Fibroblast of upper back skin (primary cell): ENCODE results near the gene ASH1L.
"Not testable (repeated sequence)": the region's sequence is repeated elsewhere in the genome, so short reads cannot be mapped to it uniquely, and the experiment has no call there.

Experiments used
- DNase-seq: peaks from one replicate; pipeline ENCODE4 v3.0.0-alpha.2; 2013

ASH1L gene

GRCh38 chr1:155300553-155301329, 261.9 kb downstream of the ASH1L start:
- DNase-seq = no peak

- no peak for DNase-seq
These were observed 262.6 kb downstream of the ASH1L start for GRCh38 chr1:155300024-155300423.

GRCh38 chr1:155297384-155297783, 265.2 kb downstream of the ASH1L start:
- DNase-seq = no peak

- no peak for DNase-seq
These were observed 265.9 kb downstream of the ASH1L start for GRCh38 chr1:155296661-155297060.

- DNase-seq = no peak
These were observed 266.7 kb downstream of the ASH1L start for GRCh38 chr1:155295942-155296267.

GRCh38 chr1:155295183-155295941, 267.2 kb downstream of the ASH1L start:
- DNase-seq = no peak

- DNase-seq = no peak
These were observed 268.0 kb downstream of the ASH1L start for GRCh38 chr1:155294520-155295182.

- no peak for DNase-seq
These were observed 269.4 kb downstream of the ASH1L start for GRCh38 chr1:155293086-155293749.

- DNase-seq = not testable (repeated sequence)
These were observed 271.6 kb downstream of the ASH1L start for GRCh38 chr1:155291006-155291405.

- no peak for DNase-seq
These were observed 274.5 kb downstream of the ASH1L start for GRCh38 chr1:155287987-155288543.

- DNase-seq = no peak
These were observed 276.1 kb downstream of the ASH1L start for GRCh38 chr1:155286544-155286943.

GRCh38 chr1:155285631-155286044, 277.0 kb downstream of the ASH1L start:
- no peak for DNase-seq
